Astrocyte (in vitro differentiated cells and primary cell): Measurements from ENCODE around the gene ZDHHC12. TPM values are rescaled to one million over a fixed set of nuclear protein-coding genes. Genes with fewer than 3 reads are reported as not detected.
A peak's percentile ranks its signal among the peaks of the same experiment; 100 is the strongest.

Experiments used
- DNase-seq: peaks from one replicate; pipeline ENCODE4 v3.0.0-alpha.2; 2010; ENCODE audit warnings: low read depth
- FAIRE-seq: peaks from 2 replicates; lab custom pipeline; 2011; peaks lifted over from hg19 to GRCh38; lab: Jason Lieb, UNC
- H2AFZ ChIP-seq: 2 replicates; pipeline ENCODE4 v1.6.0; 2012; ENCODE audit warnings: low read depth, low read length, inconsistent platforms
- H3K27ac ChIP-seq: 2 replicates; pipeline ENCODE4 v1.5.1; 2011; ENCODE audit warnings: low read depth, low read length, inconsistent platforms
- H3K27me3 ChIP-seq: 2 replicates; pipeline ENCODE4 v1.6.0; 2011; ENCODE audit warnings: low read length, inconsistent platforms; ENCODE audit not compliant: insufficient read depth
- H3K36me3 ChIP-seq: 2 replicates; pipeline ENCODE4 v1.5.1; 2011; ENCODE audit warnings: low read length, inconsistent platforms; ENCODE audit not compliant: insufficient read depth
- H3K4me1 ChIP-seq: 2 replicates; pipeline ENCODE4 v1.5.1; 2011; ENCODE audit warnings: low read length, inconsistent platforms; ENCODE audit not compliant: insufficient read depth
- H3K4me2 ChIP-seq: 2 replicates; pipeline ENCODE4 v1.6.0; 2012; ENCODE audit warnings: low read length, inconsistent platforms
- H3K4me3 ChIP-seq: 2 replicates; pipeline ENCODE4 v1.5.1; 2011; ENCODE audit warnings: low read depth, mild to moderate bottlenecking, low read length, inconsistent platforms; ENCODE audit not compliant: insufficient read depth
- H3K79me2 ChIP-seq: 2 replicates; pipeline ENCODE4 v1.6.0; 2012; ENCODE audit warnings: mild to moderate bottlenecking, low read length, inconsistent platforms; ENCODE audit not compliant: insufficient read depth
- H3K9ac ChIP-seq: 2 replicates; pipeline ENCODE4 v1.6.0; 2012; ENCODE audit warnings: mild to moderate bottlenecking, low read length, inconsistent platforms
- H3K9me3 ChIP-seq: 2 replicates; pipeline ENCODE4 v1.5.1; 2012; ENCODE audit warnings: low read depth, mild to moderate bottlenecking, low read length, inconsistent platforms; ENCODE audit not compliant: insufficient read depth
- H4K20me1 ChIP-seq: 2 replicates; pipeline ENCODE4 v1.6.0; 2012; ENCODE audit warnings: low read length, inconsistent platforms; ENCODE audit not compliant: insufficient read depth
- H3K27ac Mint-ChIP-seq: one replicate; pipeline ENCODE4 v1.8.0; 2021; ENCODE audit warnings: mild to moderate bottlenecking, mixed read lengths; ENCODE audit not compliant: unreplicated experiment
- H3K27me3 Mint-ChIP-seq: one replicate; pipeline ENCODE4 v1.8.0; 2021; ENCODE audit warnings: low read depth, mixed read lengths; ENCODE audit not compliant: unreplicated experiment
- H3K36me3 Mint-ChIP-seq: one replicate; pipeline ENCODE4 v1.8.0; 2021; ENCODE audit warnings: low read depth, mixed read lengths; ENCODE audit not compliant: unreplicated experiment
- H3K4me1 Mint-ChIP-seq: one replicate; pipeline ENCODE4 v1.8.0; 2021; ENCODE audit warnings: low read depth, mixed read lengths; ENCODE audit not compliant: unreplicated experiment
- H3K4me3 Mint-ChIP-seq: one replicate; pipeline ENCODE4 v1.8.0; 2021; ENCODE audit warnings: mild to moderate bottlenecking, moderate library complexity, mixed read lengths; ENCODE audit not compliant: unreplicated experiment
- H3K9me3 Mint-ChIP-seq: one replicate; pipeline ENCODE4 v1.8.0; 2021; ENCODE audit warnings: mild to moderate bottlenecking, mixed read lengths; ENCODE audit not compliant: unreplicated experiment
- CTCF ChIP-seq: IDR thresholded peaks from 2 replicates; pipeline ENCODE4 v1.5.1; 2011; ENCODE audit warnings: low read depth, mild to moderate bottlenecking, inconsistent platforms, low read length, moderate library complexity; ENCODE audit not compliant: insufficient read depth
- EZH2 ChIP-seq: IDR thresholded peaks from 2 replicates; pipeline ENCODE4 v1.6.1; 2012; ENCODE audit warnings: mild to moderate bottlenecking, low read length, inconsistent platforms; ENCODE audit not compliant: insufficient read depth
- total RNA-seq: library from RNA; stranded (reverse); gene quantifications from 2 replicates; pipeline ENCODE4 v1.2.1, GENCODE V29; 2021

Gene ZDHHC12
- total RNA-seq, 1 donor from 2014 or later, result 23.7 TPM

GRCh38 chr9:128689293-128689774 is 34.6 kb downstream of the ZDHHC12 start:
- Histone ChIP-seq H3K9ac (peak overlapping the region; percentile 79), H2AFZ (no peak overlapping the region), H3K27me3 (no peaks in the 10 kb centered on the region), H4K20me1 (peaks cover 43% of the 10 kb centered on the region), H3K9me3 (no peaks in the 10 kb centered on the region), H3K4me3 (peak overlapping the region; percentile 56), H3K79me2 (peaks cover 39% of the 10 kb centered on the region), H3K4me1 (peaks cover 21% of the 10 kb centered on the region), H3K4me2 (peak overlapping the region; percentile 45), H3K36me3 (peaks cover 30% of the 10 kb centered on the region), H3K27ac (peak overlapping the region; percentile 58)
- no peak overlapping the region for H3K4me3 Mint-ChIP-seq
- no peaks in the 10 kb centered on the region for H3K27me3 Mint-ChIP-seq
- no peaks in the 10 kb centered on the region for H3K9me3 Mint-ChIP-seq
- no peak overlapping the region for H3K27ac Mint-ChIP-seq
- DNase-seq, result no peak
- peaks cover 13% of the 10 kb centered on the region for H3K36me3 Mint-ChIP-seq
- peaks cover 36% of the 10 kb centered on the region for H3K4me1 Mint-ChIP-seq
- no peak for FAIRE-seq
- no peak for TF ChIP-seq CTCF
- no peak for TF ChIP-seq EZH2

DNA sequence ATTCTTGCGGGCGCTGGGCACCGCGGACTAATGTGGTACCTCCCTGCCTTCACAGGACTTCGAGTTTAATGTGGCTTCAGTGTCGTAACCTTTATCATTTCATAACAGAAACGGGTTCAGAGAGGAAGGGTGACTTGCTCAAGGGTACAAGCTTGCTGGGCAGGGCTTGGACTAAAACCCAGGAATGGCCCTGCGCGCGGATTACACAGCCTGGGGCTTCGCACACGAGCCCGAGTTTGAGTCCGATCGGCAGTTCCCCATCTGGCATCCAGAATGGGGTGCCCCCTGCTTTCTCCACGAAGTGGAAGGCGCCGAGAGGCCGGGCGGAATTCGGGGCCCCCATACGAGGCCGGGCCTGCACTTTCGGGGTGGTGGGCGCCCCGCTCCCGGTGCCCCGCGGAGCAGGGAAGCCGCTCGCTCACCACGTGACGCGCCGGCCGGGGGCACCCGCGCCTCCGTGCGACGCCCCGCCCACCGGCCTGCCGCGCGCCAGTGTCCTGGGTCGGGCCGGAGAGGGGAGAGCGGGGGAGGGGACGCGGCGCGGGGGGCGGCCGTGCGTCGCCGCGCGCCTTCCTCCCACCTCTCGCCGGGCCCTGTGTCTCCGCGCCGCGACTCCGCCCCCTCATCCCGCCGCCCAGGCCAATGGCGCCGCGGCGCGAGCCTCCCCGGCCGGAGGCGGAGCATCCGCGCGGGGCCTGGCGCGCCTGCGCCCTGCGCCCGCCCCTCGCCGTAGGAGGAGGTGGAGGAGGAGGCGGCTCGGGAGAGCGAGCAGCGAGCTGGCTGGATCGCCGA is 35.2 kb downstream of the ZDHHC12 start, which contains the start of gene SET:
Gene SET (plus strand): TSS at position 722 of the 792 bp plus-strand sequence. CDS start 361 bp downstream, outside the sequence.
- peak; percentile 75 for DNase-seq
- Histone ChIP-seq H2AFZ (peak within 1 kb of the TSS; percentile 66), H4K20me1 (peaks cover 36% of the 10 kb centered on the region), H3K27me3 (no peaks in the 10 kb centered on the region), H3K27ac (peak within 1 kb of the TSS; percentile 75), H3K4me3 (peak within 1 kb of the TSS; percentile 96), H3K79me2 (peaks cover 42% of the 10 kb centered on the region), H3K4me2 (peak within 1 kb of the TSS; percentile 97), H3K36me3 (peaks cover 24% of the 10 kb centered on the region), H3K4me1 (peaks cover 26% of the 10 kb centered on the region), H3K9ac (peak within 1 kb of the TSS; percentile 93), H3K9me3 (no peaks in the 10 kb centered on the region)
- Mint-ChIP-seq H3K27ac (peak within 1 kb of the TSS; percentile 96), H3K4me1 (peaks cover 36% of the 10 kb centered on the region), H3K36me3 (peaks cover 14% of the 10 kb centered on the region), H3K4me3 (peak within 1 kb of the TSS; percentile 81), H3K27me3 (no peaks in the 10 kb centered on the region), H3K9me3 (no peaks in the 10 kb centered on the region)
- no peak for FAIRE-seq
- TF ChIP-seq EZH2 (no peak), CTCF (no peak)

DNA sequence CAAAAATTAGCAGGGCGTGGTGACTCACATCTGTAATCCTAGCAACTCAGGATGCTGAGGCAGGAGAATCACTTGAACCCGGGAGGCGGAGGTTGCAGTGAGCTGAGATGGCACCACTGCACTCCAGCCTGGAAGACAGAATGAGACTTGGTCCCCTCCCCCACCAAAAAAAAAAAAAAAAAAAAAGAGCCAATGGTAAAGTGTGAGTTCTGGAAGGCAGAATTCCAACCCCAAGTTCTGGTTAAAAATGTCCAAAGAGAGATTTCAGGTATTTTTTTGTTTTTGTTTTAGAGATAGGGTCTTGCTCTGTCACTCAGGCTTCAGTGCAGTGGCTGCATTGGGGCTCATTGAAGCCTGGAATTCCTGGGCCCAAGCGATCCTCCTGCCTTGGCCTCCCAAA is 36.5 kb downstream of the ZDHHC12 start:
- no peak overlapping the region for H3K9ac ChIP-seq
- Mint-ChIP-seq H3K27ac (no peak overlapping the region), H3K4me1 (peaks cover 39% of the 10 kb centered on the region), H3K9me3 (no peaks in the 10 kb centered on the region), H3K36me3 (peaks cover 10% of the 10 kb centered on the region), H3K4me3 (peak overlapping the region; percentile 81), H3K27me3 (no peaks in the 10 kb centered on the region)
- DNase-seq (no peak), FAIRE-seq (no peak)
- H3K4me2 ChIP-seq, result no peak overlapping the region
- no peak for TF ChIP-seq CTCF
- TF ChIP-seq EZH2, result no peak
- H3K9me3 ChIP-seq, result no peaks in the 10 kb centered on the region
- no peak overlapping the region for H3K4me3 ChIP-seq
- peaks cover 24% of the 10 kb centered on the region for H4K20me1 ChIP-seq
- H3K27ac ChIP-seq, result no peak overlapping the region
- peaks cover 12% of the 10 kb centered on the region for H3K36me3 ChIP-seq
- H2AFZ ChIP-seq, result no peak overlapping the region
- peaks cover 26% of the 10 kb centered on the region for H3K4me1 ChIP-seq
- H3K27me3 ChIP-seq, result no peaks in the 10 kb centered on the region
- H3K79me2 ChIP-seq, result peaks cover 33% of the 10 kb centered on the region
